ENCODE measurements around the gene KRT9. TPM values are rescaled to one million over a fixed set of nuclear protein-coding genes. Genes with fewer than 3 reads are reported as not detected.

KRT9 gene
- total RNA-seq, 4 donors from 2014 or later: not detected

GRCh38 chr17:41580244-41580575, 8.4 kb upstream of the KRT9 start:
- no peak for TF ChIP-seq CTCF (IDR thresholded peaks at IDR 0.05; ENCODE audit: low read depth)

GRCh38 chr17:41579484-41580243, 7.8 kb upstream of the KRT9 start:
- no peak for TF ChIP-seq CTCF (IDR thresholded peaks at IDR 0.05; ENCODE audit: low read depth)

GRCh38 chr17:41578971-41579370, 7.1 kb upstream of the KRT9 start:
- no peak for TF ChIP-seq CTCF (IDR thresholded peaks at IDR 0.05; ENCODE audit: low read depth)

- TF ChIP-seq CTCF (IDR thresholded peaks at IDR 0.05; ENCODE audit: low read depth): no peak
These were observed 6.7 kb upstream of the KRT9 start for GRCh38 chr17:41578538-41578937.

- TF ChIP-seq CTCF (IDR thresholded peaks at IDR 0.05; ENCODE audit: low read depth): no peak
These were observed 3.5 kb upstream of the KRT9 start for GRCh38 chr17:41575336-41575735.

- no peak for TF ChIP-seq CTCF (IDR thresholded peaks at IDR 0.05; ENCODE audit: low read depth)
These were observed 4.5 kb downstream of the KRT9 start for GRCh38 chr17:41567317-41567716.

- no peak for TF ChIP-seq CTCF (IDR thresholded peaks at IDR 0.05; ENCODE audit: low read depth)
These were observed 6.5 kb downstream of the KRT9 start for GRCh38 chr17:41565338-41565737.

Measured in subcutaneous adipose tissue (tissue), 4 donors.